ENCODE measurements around the gene CRISP3. TPM values are rescaled to one million over a fixed set of nuclear protein-coding genes. Genes with fewer than 3 reads are reported as not detected.
A peak's percentile ranks its signal among the peaks of the same experiment; 100 is the strongest.

The CRISP3 gene
- total and polyA plus RNA-seq, 9 of the 15 experiments (the other 6 are each of a cell fraction or from before 2014, with no cell fraction given): 0.21 to 2.0 (median 0.58) TPM

DNA sequence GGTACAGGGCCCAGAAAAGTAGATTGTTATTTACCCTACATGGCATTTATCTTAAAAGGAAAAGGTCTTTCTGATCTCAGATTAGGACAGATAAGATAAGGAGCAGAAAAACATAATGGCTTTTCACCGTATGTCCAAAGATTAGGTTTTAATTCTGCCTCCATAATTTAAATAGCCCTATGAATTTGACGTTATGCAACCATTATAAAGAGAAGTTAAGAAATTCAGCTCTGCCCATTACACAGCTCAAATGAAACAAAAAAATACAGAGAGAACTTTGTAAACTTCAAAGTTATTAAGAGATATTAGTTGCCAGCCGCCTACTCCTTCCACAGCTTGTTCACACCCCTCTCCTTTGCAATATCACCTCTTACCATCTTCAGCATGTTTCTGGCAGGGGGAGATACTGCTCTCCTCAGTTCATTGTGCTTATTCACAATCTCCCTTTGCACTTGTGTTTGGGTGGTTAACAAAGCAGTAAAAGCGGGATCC lies 8.1 kb downstream of the CRISP3 start (continued):
- no peak for TF ChIP-seq ETV1 (tag; conservative IDR thresholded peaks at IDR 0.05; ENCODE audit: low read depth)
- peak; percentile 49; the same call in 1 of the 2 replicates for TF ChIP-seq NCOA1 (IDR thresholded peaks at IDR 0.05; ENCODE audit: low read depth)
- peak; percentile 92 for TF ChIP-seq PML (IDR thresholded peaks at IDR 0.05; ENCODE audit: low read length)
- no peak for TF ChIP-seq YBX1 (IDR thresholded peaks at IDR 0.05)
- TF ChIP-seq, protein P1, sequence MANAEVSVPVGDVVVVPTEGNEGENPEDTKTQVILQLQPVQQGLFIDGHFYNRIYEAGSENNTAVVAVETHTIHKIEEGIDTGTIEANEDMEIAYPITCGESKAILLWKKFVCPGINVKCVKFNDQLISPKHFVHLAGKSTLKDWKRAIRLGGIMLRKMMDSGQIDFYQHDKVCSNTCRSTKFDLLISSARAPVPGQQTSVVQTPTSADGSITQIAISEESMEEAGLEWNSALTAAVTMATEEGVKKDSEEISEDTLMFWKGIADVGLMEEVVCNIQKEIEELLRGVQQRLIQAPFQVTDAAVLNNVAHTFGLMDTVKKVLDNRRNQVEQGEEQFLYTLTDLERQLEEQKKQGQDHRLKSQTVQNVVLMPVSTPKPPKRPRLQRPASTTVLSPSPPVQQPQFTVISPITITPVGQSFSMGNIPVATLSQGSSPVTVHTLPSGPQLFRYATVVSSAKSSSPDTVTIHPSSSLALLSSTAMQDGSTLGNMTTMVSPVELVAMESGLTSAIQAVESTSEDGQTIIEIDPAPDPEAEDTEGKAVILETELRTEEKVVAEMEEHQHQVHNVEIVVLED (CRISPR knock-in tag; IDR thresholded peaks at IDR 0.05): no peak
- no peak for TF ChIP-seq ZNF830 (CRISPR knock-in tag; IDR thresholded peaks at IDR 0.05)
- no peak for TF ChIP-seq NFIX (CRISPR knock-in tag; IDR thresholded peaks at IDR 0.05; ENCODE audit: low read depth)
- TF ChIP-seq POLR3G (IDR thresholded peaks at IDR 0.05; ENCODE audit: extremely low read depth, insufficient read length, insufficient replicate concordance): no peak
- no peak for TF ChIP-seq FOS (IDR thresholded peaks at IDR 0.05; ENCODE audit: extremely low read depth, insufficient read length)
- TF ChIP-seq RCOR1 (IDR thresholded peaks at IDR 0.05; ENCODE audit: borderline replicate concordance in 1 of 2, low read depth in 2 of 2, low read length in 2 of 2): peak in 1 of 2 experiments; percentile 86; a peak in 2 of 4 replicates
- TF ChIP-seq MYBL2 (IDR thresholded peaks at IDR 0.05; ENCODE audit: low read depth): no peak
- TF ChIP-seq MYBL2 (CRISPR knock-in tag; IDR thresholded peaks at IDR 0.05; ENCODE audit: borderline replicate concordance): no peak
- TF ChIP-seq ZNF23 (CRISPR knock-in tag; IDR thresholded peaks at IDR 0.05): no peak
- no peak for TF ChIP-seq ZNF232 (CRISPR knock-in tag; IDR thresholded peaks at IDR 0.05)
- TF ChIP-seq HIVEP1 (CRISPR knock-in tag; IDR thresholded peaks at IDR 0.05): no peak
- no peak for TF ChIP-seq PHB2 (IDR thresholded peaks at IDR 0.05; ENCODE audit: low read depth)
- TF ChIP-seq SP2 (IDR thresholded peaks at IDR 0.05; ENCODE audit: extremely low read depth, low read depth, low read length, poor library complexity, severe bottlenecking): no peak
- peak; percentile 89 for TF ChIP-seq POLR2AphosphoS5 (IDR thresholded peaks at IDR 0.05; ENCODE audit: control insufficient read depth, insufficient read depth, low read depth, low read length)
- TF ChIP-seq, protein P2, sequence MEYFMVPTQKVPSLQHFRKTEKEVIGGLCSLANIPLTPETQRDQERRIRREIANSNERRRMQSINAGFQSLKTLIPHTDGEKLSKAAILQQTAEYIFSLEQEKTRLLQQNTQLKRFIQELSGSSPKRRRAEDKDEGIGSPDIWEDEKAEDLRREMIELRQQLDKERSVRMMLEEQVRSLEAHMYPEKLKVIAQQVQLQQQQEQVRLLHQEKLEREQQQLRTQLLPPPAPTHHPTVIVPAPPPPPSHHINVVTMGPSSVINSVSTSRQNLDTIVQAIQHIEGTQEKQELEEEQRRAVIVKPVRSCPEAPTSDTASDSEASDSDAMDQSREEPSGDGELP (CRISPR knock-in tag; IDR thresholded peaks at IDR 0.05; ENCODE audit: borderline replicate concordance): no peak
- TF ChIP-seq ZKSCAN1 (IDR thresholded peaks at IDR 0.05; ENCODE audit: low read depth, low read length): no peak
- TF ChIP-seq MEF2D (tag; conservative IDR thresholded peaks at IDR 0.05; ENCODE audit: low read depth): no peak
- TF ChIP-seq, protein P3, sequence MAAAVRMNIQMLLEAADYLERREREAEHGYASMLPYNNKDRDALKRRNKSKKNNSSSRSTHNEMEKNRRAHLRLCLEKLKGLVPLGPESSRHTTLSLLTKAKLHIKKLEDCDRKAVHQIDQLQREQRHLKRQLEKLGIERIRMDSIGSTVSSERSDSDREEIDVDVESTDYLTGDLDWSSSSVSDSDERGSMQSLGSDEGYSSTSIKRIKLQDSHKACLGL (CRISPR knock-in tag; IDR thresholded peaks at IDR 0.05; ENCODE audit: borderline replicate concordance, poor library complexity, severe bottlenecking): no peak
- peak; percentile 88 for TF ChIP-seq MTA2 (IDR thresholded peaks at IDR 0.05; ENCODE audit: low read depth)
- TF ChIP-seq IRF2 (CRISPR knock-in tag; IDR thresholded peaks at IDR 0.05): no peak
- no peak for TF ChIP-seq ZC3H4 (CRISPR knock-in tag; IDR thresholded peaks at IDR 0.05; ENCODE audit: borderline replicate concordance)
- no peak; the same call in 1 of the 2 replicates for TF ChIP-seq SMAD4 (CRISPR knock-in tag; conservative IDR thresholded peaks at IDR 0.05)
- no peak for TF ChIP-seq HNRNPL (IDR thresholded peaks at IDR 0.05; ENCODE audit: low read depth, low read length)
- peak; percentile 98 for TF ChIP-seq ARID1B (IDR thresholded peaks at IDR 0.05)
- TF ChIP-seq HDAC1 (IDR thresholded peaks at IDR 0.05): peak in 1 of 2 experiments; percentile 57; a peak in 1 of 4 replicates
- TF ChIP-seq ZEB2 (IDR thresholded peaks at IDR 0.05): peak; percentile 53; the same call in 1 of the 2 replicates

All from K562 (cell line).